GM12878 (cell line): ENCODE data around the gene HSD17B14. TPM values are rescaled to one million over a fixed set of nuclear protein-coding genes. Genes with fewer than 3 reads are reported as not detected.

ENCODE experiments used
- ATAC-seq: fragments of 200-7000 bp; cut with Tn5 transposase; 3 replicates; pipeline ENCODE4 v1.9.1; 2020; ENCODE audit warnings: mild to moderate bottlenecking, moderate library complexity
- BruUV-seq: library from RNA; stranded (reverse); fragments of 400-500 nt; replicated peaks from 2 replicates; lab custom pipeline; 2021; lab: Mats Ljungman, UMichigan
- CTCF ChIA-PET: fragments of 300-600 bp; sonication (Branson Sonifier 250); formaldehyde crosslinking; extraction: SDS; loops from one replicate; lab custom pipeline; 2021; ENCODE audit warnings: inconsistent platforms; lab: Yijun Ruan, JAX
- POLR2A ChIA-PET: fragments of 350-600 bp; formaldehyde crosslinking; extraction: SDS; loops from one replicate; lab custom pipeline; 2021; ENCODE audit warnings: inconsistent platforms; lab: Charles Lee
- RAD21 ChIA-PET: fragments of 300-600 bp; sonication (Branson Sonifier 250); formaldehyde crosslinking; loops from one replicate; lab custom pipeline; 2023; ENCODE audit warnings: antibody characterized with exemption; ENCODE audit not compliant: unreplicated experiment; lab: Charles Lee
- SMC1A ChIA-PET: fragments of 300-600 bp; sonication (Branson Sonifier 250); formaldehyde crosslinking; loops from one replicate; lab custom pipeline; 2023; ENCODE audit not compliant: unreplicated experiment, uncharacterized antibody; lab: Charles Lee
- DNase-seq: peaks from one replicate; pipeline ENCODE4 v3.0.0-alpha.2; 2011; ENCODE audit warnings: low read depth, low spot score
- FAIRE-seq: peaks from 3 replicates; lab custom pipeline; 2011; peaks lifted over from hg19 to GRCh38; lab: Jason Lieb, UNC
- H2AFZ ChIP-seq: 2 replicates; pipeline ENCODE4 v1.6.0; 2011; ENCODE audit warnings: low read depth, low read length, control low read depth; ENCODE audit not compliant: control insufficient read depth
- H3K27ac ChIP-seq: 2 replicates; pipeline ENCODE4 v1.5.1; 2011; ENCODE audit warnings: control low read depth; ENCODE audit not compliant: control insufficient read depth, insufficient read depth
- H3K27me3 ChIP-seq, 2 experiments: replicated peaks in 1 of 2; 2 replicates each; pipeline versions ENCODE4 v1.6.0 to v1.6.1; 2011; ENCODE audit warnings: low read length in 1 of 2; ENCODE audit not compliant: control insufficient read depth in 2 of 2, insufficient read depth in 2 of 2
- H3K36me3 ChIP-seq, 2 experiments: 2 replicates each; pipeline ENCODE4 v1.5.1; 2011; ENCODE audit warnings: low read length in 1 of 2; ENCODE audit not compliant: control insufficient read depth in 2 of 2, insufficient read depth in 2 of 2
- H3K4me1 ChIP-seq: 2 replicates; pipeline ENCODE4 v1.6.1; 2011; ENCODE audit warnings: mild to moderate bottlenecking, low read length, moderate library complexity, mixed read lengths; ENCODE audit not compliant: control insufficient read depth, insufficient read depth
- H3K4me2 ChIP-seq: 2 replicates; pipeline ENCODE4 v1.6.0; 2011; ENCODE audit warnings: control low read depth; ENCODE audit not compliant: control insufficient read depth, insufficient read depth
- H3K4me3 ChIP-seq: fragments of 200-600 bp; sonication (generic); 2 replicates; pipeline ENCODE4 v1.5.1; 2016
- H3K79me2 ChIP-seq: 2 replicates; pipeline ENCODE4 v1.6.0; 2011; ENCODE audit warnings: low read length; ENCODE audit not compliant: control insufficient read depth, insufficient read depth
- H3K9ac ChIP-seq: 2 replicates; pipeline ENCODE4 v1.8.0; 2011; ENCODE audit warnings: low read length, control low read depth, mixed read lengths; ENCODE audit not compliant: control insufficient read depth, insufficient read depth
- H3K9me3 ChIP-seq: replicated peaks from 3 replicates; pipeline ENCODE4 v1.5.1; 2011; ENCODE audit warnings: mild to moderate bottlenecking, low read length; ENCODE audit not compliant: control insufficient read depth, insufficient read depth
- H4K20me1 ChIP-seq: 2 replicates; pipeline ENCODE4 v1.6.0; 2011; ENCODE audit not compliant: control insufficient read depth, insufficient read depth
- ATF2 ChIP-seq: IDR thresholded peaks from 2 replicates; pipeline ENCODE4 v1.6.1; 2012; ENCODE audit warnings: low read length, inconsistent platforms
- ATF7 ChIP-seq: fragments of 450-650 bp; IDR thresholded peaks from 2 replicates; pipeline ENCODE4 v1.6.1; 2016; ENCODE audit warnings: low read depth, mild to moderate bottlenecking
- CBFB ChIP-seq: IDR thresholded peaks from 2 replicates; pipeline ENCODE4 v1.6.1; 2016; ENCODE audit warnings: antibody characterized with exemption, low read depth
- CHD1 ChIP-seq: IDR thresholded peaks from 2 replicates; pipeline ENCODE4 v1.6.1; 2012; ENCODE audit warnings: low read depth, low read length, improper control_type of control experiment
- HDGF ChIP-seq: fragments of 450-650 bp; IDR thresholded peaks from 2 replicates; pipeline ENCODE4 v1.6.1; 2016; ENCODE audit warnings: antibody characterized with exemption
- IRF5 ChIP-seq: fragments of 450-650 bp; IDR thresholded peaks from 2 replicates; pipeline ENCODE4 v1.6.1; 2017; ENCODE audit warnings: borderline replicate concordance
- KDM1A ChIP-seq: fragments of 200-600 bp; sonication (generic); IDR thresholded peaks from 2 replicates; pipeline ENCODE4 v1.6.1; 2016; ENCODE audit warnings: borderline replicate concordance
- MXI1 ChIP-seq: fragments of 150-350 bp; IDR thresholded peaks from 2 replicates; pipeline ENCODE4 v1.6.1; 2011; ENCODE audit warnings: low read depth, mild to moderate bottlenecking, inconsistent platforms, low read length, improper control_type of control experiment
- NFIC ChIP-seq: IDR thresholded peaks from 2 replicates; pipeline ENCODE4 v1.6.1; 2012; ENCODE audit warnings: low read depth, mild to moderate bottlenecking, inconsistent platforms, low read length, moderate library complexity
- PKNOX1 ChIP-seq: fragments of 450-650 bp; IDR thresholded peaks from 2 replicates; pipeline ENCODE4 v1.6.1; 2016; ENCODE audit warnings: mild to moderate bottlenecking
- STAT3 ChIP-seq: IDR thresholded peaks from 2 replicates; pipeline ENCODE4 v1.6.1; 2011; ENCODE audit warnings: low read depth, low read length, improper control_type of control experiment
- ZNF24 ChIP-seq: fragments of 450-650 bp; IDR thresholded peaks from 2 replicates; pipeline ENCODE4 v1.6.1; 2017; ENCODE audit warnings: antibody characterized with exemption, mild to moderate bottlenecking
- ZZZ3 ChIP-seq: IDR thresholded peaks from 2 replicates; pipeline ENCODE4 v1.6.1; 2011; ENCODE audit warnings: low read depth; ENCODE audit not compliant: control insufficient read depth, insufficient read length
- WGBS: methylation state at CpG from one replicate; pipeline ENCODE4 v1.1.6; 2016; ENCODE audit warnings: low lambda C conversion rate; ENCODE audit not compliant: insufficient replicate concordance, insufficient coverage; ENCODE audit errors: missing lambda C conversion rate; 5-methylcytosine and 5-hydroxymethylcytosine counted together
- in situ Hi-C: fragments of 300-500 bp; cut with MboI; formaldehyde crosslinking; loops from 9 replicates; pipeline ENCODE4 v1.14.3; 2018; ENCODE audit warnings: mixed read lengths
- intact Hi-C: fragments of 100-400 bp; cut with micrococcal nuclease; formaldehyde crosslinking; loops from one replicate; pipeline ENCODE4 v1.14.2; 2022; ENCODE audit not compliant: unreplicated experiment
- polyA plus RNA-seq, 11 experiments: library from polyadenylated mRNA; depleted of rRNA in 4 of 11; unstranded in 6 of 11; stranded (reverse) in 5 of 11; fragments of >200 nt; fragmentation: Nextera tagmentation in 4 of 11; fragmentation: Illumina TruSeq in 1 of 11; extraction: Ambion mirVana in 4 of 11; extraction: Trizol in 1 of 11; gene quantifications; 1 replicate in 1 of 11; 2 replicates in 10 of 11; pipeline versions ENCODE4 v1.2.1 to v1.2.3, GENCODE V29; 2011 to 2016; ENCODE audit warnings: inconsistent platforms in 2 of 11, missing spikeins in 2 of 11, low read depth in 1 of 11
- total RNA-seq, 4 experiments: library from RNA; depleted of rRNA in 3 of 4; stranded (reverse); fragments of >200 nt in 3 of 4; fragmentation: Illumina TruSeq in 1 of 4; extraction: Trizol in 1 of 4; gene quantifications; 2 replicates each; pipeline versions ENCODE4 v1.2.1 to v1.2.3, GENCODE V29; 2013 to 2021

Gene HSD17B14
- total and polyA plus RNA-seq, 10 of the 15 experiments (the other 5 are each of a cell fraction or from before 2014, with no cell fraction given), result 0.21 to 4.1 (median 0.61) TPM

- ATAC-seq, result no peak
- Histone ChIP-seq H3K9ac (no peak overlapping the region), H3K27me3 (no peaks in the 10 kb centered on the region), H3K4me2 (no peak overlapping the region), H3K4me1 (peaks cover 12% of the 10 kb centered on the region; the same call in 1 of the 2 replicates)
- ChIA-PET RAD21 (no interaction called here), SMC1A (no interaction called here)
- no peak for TF ChIP-seq STAT3
- no peak for TF ChIP-seq NFIC
- TF ChIP-seq HDGF, result no peak
- no peak for TF ChIP-seq CHD1
- no peak for TF ChIP-seq CBFB
- TF ChIP-seq ZZZ3, result no peak
- no peak for TF ChIP-seq KDM1A
- TF ChIP-seq, all 136 proteins: peak for 0
- Histone ChIP-seq H4K20me1 (no peaks in the 10 kb centered on the region), H3K79me2 (no peaks in the 10 kb centered on the region), H3K4me3 (no peak overlapping the region), H3K36me3 (no peaks in the 10 kb centered on the region), H3K27ac (no peak overlapping the region), H3K9me3 (no peaks in the 10 kb centered on the region; the same call in 2 of the 3 replicates), H2AFZ (no peak overlapping the region)
- no TSS peak for BruUV-seq
- DNase-seq (no peak), FAIRE-seq (no peak)
- in situ Hi-C loops (no loop called here), intact Hi-C loops (no loop called here)
- ChIA-PET CTCF (no interaction called here), POLR2A (interaction anchor here (0.7 kb wide), 2 partner anchors 41 to 104 kb away, joined by 4 read pairs; no protein-coding TSS in a partner anchor)
- WGBS, result 42% methylated on average over 8 of the region's 9 CpGs
Measured at GRCh38 chr19:48818234-48818820, 18.0 kb downstream of the HSD17B14 start.

GRCh38 chr19:48817585-48818124 lies 18.6 kb downstream of the HSD17B14 start:
- H3K27ac ChIP-seq, result no peak overlapping the region
- TF ChIP-seq MXI1 (no peak), ZNF24 (peak; percentile 84), ATF2 (no peak), ATF7 (no peak), PKNOX1 (peak; percentile 49; the same call in 1 of the 2 replicates), IRF5 (no peak)
- no TSS peak for BruUV-seq
- H3K4me3 ChIP-seq, result no peak overlapping the region
- no peak for FAIRE-seq
- peaks cover 12% of the 10 kb centered on the region; the same call in 1 of the 2 replicates for H3K4me1 ChIP-seq
- DNase-seq, result no peak
- ChIA-PET CTCF (interaction anchor here (1.8 kb wide), 1 partner anchor 25 kb away, joined by 4 read pairs; no protein-coding TSS in a partner anchor), SMC1A (no interaction called here), RAD21 (no interaction called here), POLR2A (interaction anchor here (0.7 kb wide), 2 partner anchors 42 to 103 kb away, joined by 4 read pairs; no protein-coding TSS in a partner anchor)
- intact Hi-C loops (loop anchor here (2.0 kb wide), 1 partner anchor 17 kb away; no protein-coding TSS in a partner anchor), in situ Hi-C loops (no loop called here)
- H3K9me3 ChIP-seq, result no peaks in the 10 kb centered on the region; the same call in 2 of the 3 replicates
- H3K27me3 ChIP-seq, result no peaks in the 10 kb centered on the region
- no peak overlapping the region for H2AFZ ChIP-seq
- ATAC-seq, result no peak
- no peaks in the 10 kb centered on the region for H3K79me2 ChIP-seq
- no peaks in the 10 kb centered on the region for H4K20me1 ChIP-seq
- WGBS, result 88% methylated on average over 5 of the region's 5 CpGs
- no peak overlapping the region for H3K9ac ChIP-seq
- H3K36me3 ChIP-seq, result no peaks in the 10 kb centered on the region
- no peak overlapping the region for H3K4me2 ChIP-seq
